ENCODE results near the gene NFIB.

Gene NFIB

DNA sequence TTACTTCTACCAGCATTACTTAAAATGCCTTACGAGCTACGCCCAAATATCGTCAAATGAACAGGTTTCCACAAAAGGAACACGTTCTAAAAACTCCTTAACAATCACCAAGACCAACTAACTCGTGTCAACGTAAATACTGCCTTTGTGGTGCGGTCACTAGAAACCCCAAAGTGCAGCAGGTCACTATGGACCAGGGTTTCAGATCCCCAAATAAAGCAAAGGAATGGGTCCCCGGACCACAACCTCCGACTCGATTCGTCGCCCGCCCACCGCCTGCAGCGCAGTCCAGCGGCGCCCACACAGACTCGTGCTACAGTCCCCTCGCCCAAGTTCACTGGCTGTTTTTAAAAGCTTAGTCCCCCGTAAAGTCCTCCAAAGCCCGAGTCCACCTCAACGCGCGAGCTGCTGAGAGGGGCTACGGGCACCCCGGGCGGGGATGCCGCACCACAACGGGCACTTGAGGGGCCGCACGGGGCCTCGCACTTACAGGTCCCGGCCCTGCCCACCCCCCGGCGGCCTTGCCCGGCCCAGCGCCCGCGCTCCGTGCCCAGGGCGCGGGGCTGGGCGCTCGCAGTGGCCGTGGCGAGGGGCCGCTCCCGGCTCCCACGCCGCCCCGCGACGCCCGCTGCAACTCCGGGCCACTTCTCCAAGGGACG, 1.1 kb downstream of the NFIB start:
- TF ChIP-seq, protein P1, sequence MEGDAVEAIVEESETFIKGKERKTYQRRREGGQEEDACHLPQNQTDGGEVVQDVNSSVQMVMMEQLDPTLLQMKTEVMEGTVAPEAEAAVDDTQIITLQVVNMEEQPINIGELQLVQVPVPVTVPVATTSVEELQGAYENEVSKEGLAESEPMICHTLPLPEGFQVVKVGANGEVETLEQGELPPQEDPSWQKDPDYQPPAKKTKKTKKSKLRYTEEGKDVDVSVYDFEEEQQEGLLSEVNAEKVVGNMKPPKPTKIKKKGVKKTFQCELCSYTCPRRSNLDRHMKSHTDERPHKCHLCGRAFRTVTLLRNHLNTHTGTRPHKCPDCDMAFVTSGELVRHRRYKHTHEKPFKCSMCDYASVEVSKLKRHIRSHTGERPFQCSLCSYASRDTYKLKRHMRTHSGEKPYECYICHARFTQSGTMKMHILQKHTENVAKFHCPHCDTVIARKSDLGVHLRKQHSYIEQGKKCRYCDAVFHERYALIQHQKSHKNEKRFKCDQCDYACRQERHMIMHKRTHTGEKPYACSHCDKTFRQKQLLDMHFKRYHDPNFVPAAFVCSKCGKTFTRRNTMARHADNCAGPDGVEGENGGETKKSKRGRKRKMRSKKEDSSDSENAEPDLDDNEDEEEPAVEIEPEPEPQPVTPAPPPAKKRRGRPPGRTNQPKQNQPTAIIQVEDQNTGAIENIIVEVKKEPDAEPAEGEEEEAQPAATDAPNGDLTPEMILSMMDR (IDR thresholded peaks at IDR 0.05; ENCODE audit: poor library complexity, severe bottlenecking), result no peak
- H3K27ac ChIP-seq (ENCODE audit: poor library complexity, severe bottlenecking), result peak overlapping the region; percentile 96
- no peak for DNase-seq (ENCODE audit: low spot score)

DNA sequence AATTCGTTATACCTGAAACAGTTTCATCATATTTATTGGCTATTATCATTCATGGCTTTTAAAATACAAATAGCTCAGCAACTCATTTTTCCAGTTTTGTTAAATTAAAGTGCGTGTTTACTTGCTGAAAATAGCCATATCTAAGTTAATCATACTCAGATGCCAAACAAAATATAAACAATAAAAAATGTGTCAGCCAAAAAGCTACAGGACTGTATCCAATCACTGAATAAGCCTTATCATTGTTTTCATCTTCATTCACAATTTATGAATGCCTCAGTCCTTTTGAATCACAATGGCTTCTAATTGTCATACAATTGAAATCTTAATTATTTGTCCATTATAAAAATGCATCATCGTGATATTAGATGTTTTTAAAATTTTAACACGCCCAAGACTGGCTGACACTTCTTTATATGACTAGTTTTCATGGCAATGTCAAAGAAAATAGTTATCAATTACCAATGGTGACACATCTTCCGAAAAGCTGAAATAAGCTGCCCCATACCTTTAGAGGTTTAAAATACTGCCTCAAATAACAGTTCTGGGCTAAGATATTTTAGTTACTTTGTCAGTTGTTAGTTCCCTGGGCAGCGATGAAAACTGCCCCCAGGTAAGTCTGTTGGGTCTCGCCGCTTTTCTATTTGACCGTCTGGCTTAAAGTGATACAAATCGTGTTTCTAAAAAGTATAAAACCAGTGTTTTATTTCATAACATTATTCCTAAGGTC, 1.8 kb downstream of the NFIB start:
- DNase-seq (ENCODE audit: low spot score), result no peak
- H3K27me3 ChIP-seq (ENCODE audit: insufficient read depth, poor library complexity, severe bottlenecking), result no peaks in the 10 kb centered on the region
- peak overlapping the region; percentile 96 for H3K27ac ChIP-seq (ENCODE audit: poor library complexity, severe bottlenecking)
- H3K9me3 ChIP-seq (ENCODE audit: severe bottlenecking), result no peaks in the 10 kb centered on the region
- peaks cover 36% of the 10 kb centered on the region for H3K4me1 ChIP-seq (ENCODE audit: insufficient read depth, poor library complexity, severe bottlenecking)
- H3K4me3 ChIP-seq (ENCODE audit: severe bottlenecking), result peak overlapping the region; percentile 83
- ATAC-seq (ENCODE audit: low read depth), result no peak
- H3K36me3 ChIP-seq (ENCODE audit: low read depth), result peaks cover 23% of the 10 kb centered on the region
- TF ChIP-seq, protein P1 (IDR thresholded peaks at IDR 0.05; ENCODE audit: poor library complexity, severe bottlenecking), result no peak

More for the DNA sequence above, 1.1 kb downstream of the NFIB start:
- Histone ChIP-seq H3K4me1 (ENCODE audit: insufficient read depth, poor library complexity, severe bottlenecking) (peaks cover 36% of the 10 kb centered on the region), H3K36me3 (ENCODE audit: low read depth) (peaks cover 16% of the 10 kb centered on the region), H3K27me3 (ENCODE audit: insufficient read depth, poor library complexity, severe bottlenecking) (no peaks in the 10 kb centered on the region), H3K4me3 (ENCODE audit: severe bottlenecking) (peak overlapping the region; percentile 83), H3K9me3 (ENCODE audit: severe bottlenecking) (no peaks in the 10 kb centered on the region)
- no peak for ATAC-seq (ENCODE audit: low read depth)

DNA sequence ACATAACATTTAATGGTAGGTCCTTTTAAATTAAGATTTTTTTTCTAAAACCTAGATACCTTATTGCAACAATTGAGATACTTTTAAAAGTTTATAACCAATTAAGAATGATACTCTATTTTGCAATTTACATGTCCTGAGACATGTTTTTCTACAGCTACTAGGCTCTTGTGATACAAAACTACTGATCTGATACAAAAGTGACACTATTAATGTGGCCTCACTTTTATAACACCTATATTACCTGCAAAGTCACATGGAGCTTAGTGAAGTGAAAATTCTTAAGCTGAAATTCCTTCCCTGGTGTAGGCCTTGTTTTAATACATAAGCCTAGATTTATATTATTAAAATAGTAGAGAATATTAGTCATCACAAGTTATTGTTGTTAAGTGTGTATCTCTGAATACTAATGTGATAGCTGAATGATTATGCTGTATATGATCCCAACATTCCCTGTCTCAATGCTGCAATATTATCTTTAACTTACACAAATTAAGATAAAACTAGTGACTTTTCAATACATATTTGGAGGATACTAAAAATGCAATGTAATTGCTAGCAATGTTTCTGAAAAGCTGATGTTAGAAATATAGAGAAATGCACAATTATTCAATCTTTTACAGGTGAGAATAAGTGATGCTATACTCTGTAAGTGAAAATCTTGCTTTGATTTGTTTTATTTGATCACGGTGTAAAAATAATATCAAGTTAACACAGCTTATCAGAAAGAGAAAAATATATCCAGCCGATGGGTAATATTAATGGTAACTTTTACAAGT, 2.6 kb downstream of the NFIB start:
- TF ChIP-seq, protein P1 (IDR thresholded peaks at IDR 0.05; ENCODE audit: poor library complexity, severe bottlenecking), result no peak
- ATAC-seq (ENCODE audit: low read depth) (no peak), DNase-seq (ENCODE audit: low spot score) (no peak)
- Histone ChIP-seq H3K4me3 (ENCODE audit: severe bottlenecking) (peak overlapping the region; percentile 83), H3K36me3 (ENCODE audit: low read depth) (peaks cover 31% of the 10 kb centered on the region), H3K27ac (ENCODE audit: poor library complexity, severe bottlenecking) (peak overlapping the region; percentile 96), H3K27me3 (ENCODE audit: insufficient read depth, poor library complexity, severe bottlenecking) (no peaks in the 10 kb centered on the region), H3K4me1 (ENCODE audit: insufficient read depth, poor library complexity, severe bottlenecking) (peaks cover 34% of the 10 kb centered on the region), H3K9me3 (ENCODE audit: severe bottlenecking) (no peaks in the 10 kb centered on the region)

DNA sequence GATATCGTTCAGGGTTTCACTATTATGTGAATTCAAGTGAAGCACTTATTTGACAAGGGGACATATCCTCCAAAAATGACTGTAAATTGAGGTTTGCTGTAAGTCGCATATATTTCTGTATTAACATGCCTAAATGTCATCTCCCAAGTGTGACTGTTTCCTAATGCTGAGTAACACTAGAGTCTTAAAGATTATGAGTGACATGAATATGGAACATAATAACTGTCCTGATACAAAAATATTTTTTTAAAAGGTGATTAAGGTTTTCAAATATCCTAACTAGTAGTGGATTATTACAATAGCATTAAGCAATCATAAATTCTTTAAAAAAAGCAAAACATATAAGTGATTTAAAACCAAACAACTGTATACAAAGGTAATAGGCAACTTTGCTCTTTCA, 3.6 kb downstream of the NFIB start:
- TF ChIP-seq, protein P1 (IDR thresholded peaks at IDR 0.05; ENCODE audit: poor library complexity, severe bottlenecking), result no peak
- Histone ChIP-seq H3K27me3 (ENCODE audit: insufficient read depth, poor library complexity, severe bottlenecking) (no peaks in the 10 kb centered on the region), H3K27ac (ENCODE audit: poor library complexity, severe bottlenecking) (peak overlapping the region; percentile 96), H3K4me3 (ENCODE audit: severe bottlenecking) (peak overlapping the region; percentile 83), H3K36me3 (ENCODE audit: low read depth) (peaks cover 41% of the 10 kb centered on the region), H3K4me1 (ENCODE audit: insufficient read depth, poor library complexity, severe bottlenecking) (peaks cover 34% of the 10 kb centered on the region), H3K9me3 (ENCODE audit: severe bottlenecking) (no peaks in the 10 kb centered on the region)
- ATAC-seq (ENCODE audit: low read depth) (no peak), DNase-seq (ENCODE audit: low spot score) (no peak)

All from RWPE2 (cell line).